ENCODE results near the gene ADAMTSL3. TPM values are rescaled to one million over a fixed set of nuclear protein-coding genes. Genes with fewer than 3 reads are reported as not detected.

ADAMTSL3 gene
- total RNA-seq, 6 experiments from 2014 or later, result 7.5 to 28.7 (median 14.0) TPM

GRCh38 chr15:83657549-83657948 lies 3.6 kb downstream of the ADAMTSL3 start:
- Histone ChIP-seq H3K4me1 (peaks cover 0 to 59% (median 15%) of the 10 kb centered on the region in 4 donors), H3K27me3 (no peaks in the 10 kb centered on the region), H3K9me3 (no peaks in the 10 kb centered on the region), H3K27ac (peak overlapping the region in 2 of 3 donors; percentile 75 to 84), H3K4me3 (no peak overlapping the region), H3K36me3 (no peaks in the 10 kb centered on the region)
- intact Hi-C loops (cut with DNase I), result no loop called here
- ATAC-seq (peak in 1 of 4 donors; percentile 4), DNase-seq (no peak)
- TF ChIP-seq POLR2A (IDR thresholded peaks at IDR 0.05), result no peak
- peak; percentile 22 to 54 (median 31) for TF ChIP-seq CTCF (IDR thresholded peaks at IDR 0.05)
- WGBS (ENCODE audit: insufficient coverage, low coverage, low lambda C conversion rate, missing lambda C conversion rate), result 83% methylated on average over 4 of the region's 4 CpGs

- Histone ChIP-seq H3K27me3 (no peaks in the 10 kb centered on the region), H3K36me3 (no peaks in the 10 kb centered on the region), H3K9me3 (no peaks in the 10 kb centered on the region), H3K4me1 (peaks cover 0 to 59% (median 15%) of the 10 kb centered on the region in 4 donors), H3K4me3 (no peak overlapping the region), H3K27ac (peak overlapping the region in 2 of 3 donors; percentile 75 to 84)
- DNase-seq (no peak), ATAC-seq (no peak)
- 38% methylated on average over 9 of the region's 10 CpGs for WGBS (ENCODE audit: insufficient coverage, low coverage, low lambda C conversion rate, missing lambda C conversion rate)
- intact Hi-C loops (cut with DNase I), result no loop called here
- TF ChIP-seq CTCF (IDR thresholded peaks at IDR 0.05), result no peak
- no peak for TF ChIP-seq POLR2A (IDR thresholded peaks at IDR 0.05)
Observed at GRCh38 chr15:83658430-83659416, 4.8 kb downstream of the ADAMTSL3 start.

GRCh38 chr15:83659417-83659812 lies 5.5 kb downstream of the ADAMTSL3 start:
- TF ChIP-seq POLR2A (IDR thresholded peaks at IDR 0.05) (no peak), CTCF (IDR thresholded peaks at IDR 0.05) (no peak)
- Histone ChIP-seq H3K4me3 (no peak overlapping the region), H3K4me1 (peaks cover 0 to 55% (median 15%) of the 10 kb centered on the region in 4 donors), H3K36me3 (no peaks in the 10 kb centered on the region), H3K27me3 (no peaks in the 10 kb centered on the region), H3K9me3 (no peaks in the 10 kb centered on the region), H3K27ac (peak overlapping the region in 1 of 3 donors; percentile 84)
- WGBS (ENCODE audit: insufficient coverage, low coverage, low lambda C conversion rate, missing lambda C conversion rate), result 33% methylated on average over 1 of the region's 1 CpG
- DNase-seq (no peak), ATAC-seq (peak in 2 of 4 donors; percentile 22 to 25)
- intact Hi-C loops (cut with DNase I), result no loop called here

GRCh38 chr15:83665480-83665879 lies 11.6 kb downstream of the ADAMTSL3 start:
- Histone ChIP-seq H3K9me3 (no peaks in the 10 kb centered on the region), H3K4me1 (no peaks in the 10 kb centered on the region), H3K27ac (no peak overlapping the region), H3K27me3 (no peaks in the 10 kb centered on the region), H3K36me3 (no peaks in the 10 kb centered on the region), H3K4me3 (no peak overlapping the region)
- intact Hi-C loops (cut with DNase I), result no loop called here
- ATAC-seq (no peak), DNase-seq (no peak)
- WGBS (ENCODE audit: insufficient coverage, low coverage, low lambda C conversion rate, missing lambda C conversion rate), result 59% methylated on average over 3 of the region's 3 CpGs
- TF ChIP-seq POLR2A (IDR thresholded peaks at IDR 0.05) (no peak), CTCF (IDR thresholded peaks at IDR 0.05) (no peak)
